Measurements from ENCODE around the gene ADORA3.

The ADORA3 gene

DNA sequence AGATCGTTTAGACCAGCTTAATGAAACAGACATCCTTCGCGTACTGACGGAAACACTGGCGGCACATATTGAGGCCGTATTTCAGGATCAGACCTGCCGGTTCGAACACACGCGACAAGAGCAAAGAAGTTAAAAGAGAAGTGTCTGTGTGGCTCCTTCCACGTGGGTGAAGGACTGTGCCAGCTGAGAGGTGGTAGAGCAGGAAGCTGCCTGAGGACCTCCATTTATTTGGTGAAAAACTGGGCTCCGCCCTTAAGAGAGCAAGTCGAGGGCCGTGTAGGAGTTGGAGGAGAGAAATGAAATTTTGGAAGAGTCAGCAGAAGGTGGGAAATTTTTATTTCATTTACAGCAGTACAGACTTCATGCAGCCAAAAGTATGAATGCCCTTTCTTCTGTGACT, 38.8 kb upstream of the ADORA3 start:
- no peaks in the 10 kb centered on the region for H3K4me1 ChIP-seq (ENCODE audit: low read depth, poor library complexity, severe bottlenecking)
- H3K4me3 ChIP-seq (IDR thresholded peaks at IDR 0.05; ENCODE audit: insufficient read depth, low read depth, low read length): no peak overlapping the region
- H3K79me2 ChIP-seq (ENCODE audit: insufficient read depth, low read depth): no peaks in the 10 kb centered on the region
- no peaks in the 10 kb centered on the region for H3K27me3 ChIP-seq (ENCODE audit: insufficient read depth, low read depth)
- H3K4me2 ChIP-seq: no peak overlapping the region
- no peak overlapping the region for H2AFZ ChIP-seq (ENCODE audit: low read depth)
- TF ChIP-seq, protein P1, sequence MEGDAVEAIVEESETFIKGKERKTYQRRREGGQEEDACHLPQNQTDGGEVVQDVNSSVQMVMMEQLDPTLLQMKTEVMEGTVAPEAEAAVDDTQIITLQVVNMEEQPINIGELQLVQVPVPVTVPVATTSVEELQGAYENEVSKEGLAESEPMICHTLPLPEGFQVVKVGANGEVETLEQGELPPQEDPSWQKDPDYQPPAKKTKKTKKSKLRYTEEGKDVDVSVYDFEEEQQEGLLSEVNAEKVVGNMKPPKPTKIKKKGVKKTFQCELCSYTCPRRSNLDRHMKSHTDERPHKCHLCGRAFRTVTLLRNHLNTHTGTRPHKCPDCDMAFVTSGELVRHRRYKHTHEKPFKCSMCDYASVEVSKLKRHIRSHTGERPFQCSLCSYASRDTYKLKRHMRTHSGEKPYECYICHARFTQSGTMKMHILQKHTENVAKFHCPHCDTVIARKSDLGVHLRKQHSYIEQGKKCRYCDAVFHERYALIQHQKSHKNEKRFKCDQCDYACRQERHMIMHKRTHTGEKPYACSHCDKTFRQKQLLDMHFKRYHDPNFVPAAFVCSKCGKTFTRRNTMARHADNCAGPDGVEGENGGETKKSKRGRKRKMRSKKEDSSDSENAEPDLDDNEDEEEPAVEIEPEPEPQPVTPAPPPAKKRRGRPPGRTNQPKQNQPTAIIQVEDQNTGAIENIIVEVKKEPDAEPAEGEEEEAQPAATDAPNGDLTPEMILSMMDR (conservative IDR thresholded peaks at IDR 0.05; ENCODE audit: low read depth, low read length): no peak
- no peaks in the 10 kb centered on the region for H4K20me1 ChIP-seq (ENCODE audit: insufficient read depth)
- H3K36me3 ChIP-seq (ENCODE audit: insufficient read depth): no peaks in the 10 kb centered on the region
- H3K27ac ChIP-seq: no peak overlapping the region
- no peak overlapping the region for H3K9ac ChIP-seq

DNA sequence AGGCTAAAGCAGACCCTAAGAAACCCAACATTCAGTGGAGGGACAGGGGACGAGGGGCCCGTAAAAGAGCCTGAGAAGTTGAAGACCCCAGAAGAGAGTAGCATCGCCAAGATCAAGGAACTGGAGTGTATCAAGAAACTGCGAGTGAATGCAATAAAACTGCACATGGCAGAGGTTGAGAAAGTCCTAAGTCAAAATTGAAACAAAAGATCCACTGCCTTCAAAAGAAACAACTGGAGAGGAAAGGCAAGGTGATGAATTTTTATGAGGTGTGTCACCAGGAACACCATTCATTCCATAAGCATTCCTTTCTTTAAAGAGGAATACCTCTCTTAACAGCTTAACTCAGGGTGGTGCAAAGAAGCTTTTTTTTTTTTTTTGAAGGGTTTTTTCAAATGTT, 38.3 kb upstream of the ADORA3 start:
- H3K4me3 ChIP-seq (IDR thresholded peaks at IDR 0.05; ENCODE audit: insufficient read depth, low read depth, low read length): no peak overlapping the region
- TF ChIP-seq, protein P1 (conservative IDR thresholded peaks at IDR 0.05; ENCODE audit: low read depth, low read length): no peak

DNA sequence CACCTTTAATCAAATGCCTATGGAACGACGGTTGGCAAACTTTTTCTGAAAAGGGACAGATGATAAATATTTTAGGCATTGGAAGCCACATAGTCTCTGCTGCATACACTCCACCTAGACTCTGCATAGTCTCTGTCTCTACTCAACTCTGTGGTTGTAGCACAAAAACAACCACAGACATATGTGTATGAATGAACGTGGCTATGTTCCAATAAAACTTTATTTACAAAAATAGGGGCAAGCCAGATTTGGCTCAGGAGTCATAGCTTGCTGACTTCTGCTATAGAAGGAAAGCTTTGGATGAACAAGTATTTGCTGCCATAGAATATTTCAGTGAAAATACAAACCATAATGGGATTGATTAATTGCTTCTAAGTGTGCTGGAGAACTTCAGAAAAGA, 37.5 kb upstream of the ADORA3 start:
- Histone ChIP-seq H2AFZ (ENCODE audit: low read depth) (no peak overlapping the region), H3K27ac (no peak overlapping the region), H3K27me3 (ENCODE audit: insufficient read depth, low read depth) (no peaks in the 10 kb centered on the region)

More for the DNA sequence above, 38.3 kb upstream of the ADORA3 start:
- no peak overlapping the region for H2AFZ ChIP-seq (ENCODE audit: low read depth)
- no peak overlapping the region for H3K27ac ChIP-seq
- H3K79me2 ChIP-seq (ENCODE audit: insufficient read depth, low read depth): no peaks in the 10 kb centered on the region
- no peak overlapping the region for H3K9ac ChIP-seq
- H3K36me3 ChIP-seq (ENCODE audit: insufficient read depth): no peaks in the 10 kb centered on the region
- H3K27me3 ChIP-seq (ENCODE audit: insufficient read depth, low read depth): no peaks in the 10 kb centered on the region
- H4K20me1 ChIP-seq (ENCODE audit: insufficient read depth): no peaks in the 10 kb centered on the region
- H3K4me2 ChIP-seq: no peak overlapping the region
- H3K4me1 ChIP-seq (ENCODE audit: low read depth, poor library complexity, severe bottlenecking): no peaks in the 10 kb centered on the region

DNA sequence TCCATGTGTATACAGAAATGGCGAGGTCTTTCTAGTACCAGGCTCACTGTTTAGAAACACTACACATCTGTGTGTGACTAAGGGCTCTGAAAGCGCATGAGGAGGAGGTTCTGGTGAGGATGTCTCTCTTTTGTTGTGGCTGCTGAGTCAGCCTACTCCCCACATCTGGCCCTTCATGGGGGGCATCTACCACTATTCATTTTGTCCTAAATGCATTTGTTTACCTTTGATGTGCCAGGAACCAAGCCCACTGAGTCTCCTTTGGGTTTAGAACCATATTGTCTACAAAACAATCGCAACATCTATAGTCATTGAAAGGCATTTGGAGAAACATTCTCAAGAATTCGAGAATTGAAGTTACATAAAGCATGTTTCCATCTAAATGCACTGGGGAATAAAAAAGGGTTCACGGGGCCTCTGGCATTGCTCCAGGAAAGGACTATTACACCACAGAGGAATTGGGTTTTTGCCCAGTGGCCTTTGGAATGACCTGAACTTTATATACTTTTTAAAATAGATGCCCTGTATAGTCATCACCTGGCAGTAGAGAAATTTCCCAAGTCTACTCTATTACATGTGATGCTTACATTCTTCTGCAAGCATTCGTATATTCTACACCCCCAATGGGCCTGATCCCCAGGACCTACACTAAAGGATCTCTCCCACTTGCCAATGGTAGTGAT, 35.1 kb upstream of the ADORA3 start:
- TF ChIP-seq, protein P1 (conservative IDR thresholded peaks at IDR 0.05; ENCODE audit: low read depth, low read length): no peak
- H3K27me3 ChIP-seq (ENCODE audit: insufficient read depth, low read depth): no peaks in the 10 kb centered on the region
- H3K9ac ChIP-seq: no peak overlapping the region
- H3K4me3 ChIP-seq (IDR thresholded peaks at IDR 0.05; ENCODE audit: insufficient read depth, low read depth, low read length): no peak overlapping the region
- no peaks in the 10 kb centered on the region for H4K20me1 ChIP-seq (ENCODE audit: insufficient read depth)
- H3K4me2 ChIP-seq: no peak overlapping the region
- no peak overlapping the region for H2AFZ ChIP-seq (ENCODE audit: low read depth)
- H3K36me3 ChIP-seq (ENCODE audit: insufficient read depth): no peaks in the 10 kb centered on the region
- H3K4me1 ChIP-seq (ENCODE audit: low read depth, poor library complexity, severe bottlenecking): no peaks in the 10 kb centered on the region
- no peak overlapping the region for H3K27ac ChIP-seq
- H3K79me2 ChIP-seq (ENCODE audit: insufficient read depth, low read depth): no peaks in the 10 kb centered on the region

More for the DNA sequence above, 37.5 kb upstream of the ADORA3 start:
- Histone ChIP-seq H3K9ac (no peak overlapping the region), H3K4me2 (no peak overlapping the region), H3K79me2 (ENCODE audit: insufficient read depth, low read depth) (no peaks in the 10 kb centered on the region), H3K4me1 (ENCODE audit: low read depth, poor library complexity, severe bottlenecking) (no peaks in the 10 kb centered on the region), H3K4me3 (IDR thresholded peaks at IDR 0.05; ENCODE audit: insufficient read depth, low read depth, low read length) (no peak overlapping the region), H4K20me1 (ENCODE audit: insufficient read depth) (no peaks in the 10 kb centered on the region), H3K36me3 (ENCODE audit: insufficient read depth) (no peaks in the 10 kb centered on the region)
- TF ChIP-seq, protein P1 (conservative IDR thresholded peaks at IDR 0.05; ENCODE audit: low read depth, low read length): no peak

Data from KMS-11 (cell line).